ENCODE results near the gene UBE2L3. TPM values are rescaled to one million over a fixed set of nuclear protein-coding genes. Genes with fewer than 3 reads are reported as not detected.
"Not testable (repeated sequence)": the region's sequence is repeated elsewhere in the genome, so short reads cannot be mapped to it uniquely, and the experiment has no call there.

UBE2L3 gene
- total RNA-seq, 1 donor from 2014 or later, result 63.0 TPM

DNA sequence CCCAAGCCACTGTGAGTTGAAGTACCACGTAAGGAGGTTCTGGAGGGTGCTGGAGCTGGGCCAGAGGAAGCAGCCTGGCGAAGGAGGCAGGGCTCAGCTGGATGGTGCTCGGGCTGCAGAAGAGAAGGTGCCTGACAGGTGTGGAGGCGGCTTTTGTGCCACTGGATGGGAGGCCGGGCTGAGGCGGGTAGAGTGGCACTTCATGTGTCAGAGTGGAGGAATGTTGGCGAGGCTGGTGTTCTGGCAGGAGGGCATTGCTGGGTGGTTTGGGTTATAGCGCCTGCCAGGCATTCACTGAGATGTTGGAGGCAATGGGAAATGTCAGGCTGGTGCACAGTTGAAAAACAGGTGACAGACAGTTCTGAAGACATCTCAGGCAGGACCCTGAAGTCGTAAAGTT is 24.2 kb downstream of the UBE2L3 start:
- no peak overlapping the region for H3K4me3 ChIP-seq (ENCODE audit: low read depth, low read length)
- DNase-seq (ENCODE audit: low read depth), result no peak
- no peak for TF ChIP-seq CTCF (IDR thresholded peaks at IDR 0.05; ENCODE audit: insufficient read depth, low read length, poor library complexity, severe bottlenecking)
- peaks cover 1% of the 10 kb centered on the region for H3K36me3 ChIP-seq (ENCODE audit: control insufficient read depth, insufficient read depth, low read length)
- H3K27me3 ChIP-seq (ENCODE audit: control insufficient read depth, insufficient read depth, low read length), result no peaks in the 10 kb centered on the region

DNA sequence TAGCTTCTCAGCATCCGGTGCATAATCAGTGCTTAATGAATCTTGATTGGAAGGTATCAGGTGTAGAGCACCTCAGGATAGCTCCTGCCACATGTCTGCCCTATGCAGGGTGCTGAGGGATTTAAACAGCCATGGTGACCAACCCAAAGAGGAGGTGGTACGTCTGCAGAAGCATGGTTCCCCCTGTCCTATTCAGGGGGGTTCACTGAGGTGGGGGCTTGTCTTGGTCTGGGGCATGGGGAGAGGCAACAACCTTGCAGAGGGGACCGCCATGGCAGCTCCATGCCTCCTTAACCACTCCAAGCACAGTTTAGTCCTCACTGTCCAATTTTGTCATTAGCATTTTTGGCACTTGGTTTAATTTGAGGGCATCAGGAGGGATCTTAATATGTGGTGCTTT is 24.9 kb downstream of the UBE2L3 start:
- Histone ChIP-seq H3K27me3 (ENCODE audit: control insufficient read depth, insufficient read depth, low read length) (no peaks in the 10 kb centered on the region), H3K4me3 (ENCODE audit: low read depth, low read length) (no peak overlapping the region), H3K36me3 (ENCODE audit: control insufficient read depth, insufficient read depth, low read length) (peaks cover under 1% of the 10 kb centered on the region)
- no peak for DNase-seq (ENCODE audit: low read depth)
- no peak for TF ChIP-seq CTCF (IDR thresholded peaks at IDR 0.05; ENCODE audit: insufficient read depth, low read length, poor library complexity, severe bottlenecking)

- Histone ChIP-seq H3K36me3 (ENCODE audit: control insufficient read depth, insufficient read depth, low read length) (no peaks in the 10 kb centered on the region), H3K27me3 (ENCODE audit: control insufficient read depth, insufficient read depth, low read length) (no peaks in the 10 kb centered on the region), H3K4me3 (ENCODE audit: low read depth, low read length) (no peak overlapping the region)
- peak; percentile 32 for TF ChIP-seq CTCF (IDR thresholded peaks at IDR 0.05; ENCODE audit: insufficient read depth, low read length, poor library complexity, severe bottlenecking)
- DNase-seq (ENCODE audit: low read depth), result no peak
These were observed 26.1 kb downstream of the UBE2L3 start for GRCh38 chr22:21593406-21594232.

DNA sequence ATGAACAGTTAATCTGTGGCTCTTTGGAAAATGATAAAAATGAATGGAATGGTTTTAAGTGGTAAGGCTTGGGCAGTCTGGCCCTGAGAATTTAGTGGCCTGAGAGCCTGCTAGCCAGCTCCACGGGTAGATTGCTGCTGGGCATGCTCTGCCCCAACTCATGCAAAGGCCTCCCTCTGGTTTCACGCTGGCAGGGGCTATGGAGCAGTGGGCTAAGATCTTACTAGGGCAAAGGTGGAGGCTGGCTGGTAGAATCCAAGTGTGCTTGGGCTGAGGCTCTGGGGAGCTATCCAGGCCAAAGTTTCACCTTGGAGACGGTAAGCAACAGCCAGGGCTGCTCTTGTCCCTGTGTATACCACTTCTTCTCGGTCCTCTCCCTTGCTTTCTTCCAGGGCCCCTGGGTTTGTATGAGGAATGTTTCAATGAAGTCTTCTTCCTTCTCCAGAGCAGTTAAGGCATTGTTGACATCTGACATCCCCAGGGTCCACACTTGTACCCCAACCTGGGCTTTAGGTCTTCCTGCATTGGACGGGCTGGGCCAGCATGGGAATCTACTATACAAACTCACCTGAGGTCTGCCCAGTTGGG is 27.4 kb downstream of the UBE2L3 start:
- H3K36me3 ChIP-seq (ENCODE audit: control insufficient read depth, insufficient read depth, low read length), result no peaks in the 10 kb centered on the region
- no peak for DNase-seq (ENCODE audit: low read depth)

GRCh38 chr22:21596356-21597135 is 29.0 kb downstream of the UBE2L3 start:
- H3K27me3 ChIP-seq (ENCODE audit: control insufficient read depth, insufficient read depth, low read length); H3K36me3 ChIP-seq (ENCODE audit: control insufficient read depth, insufficient read depth, low read length); DNase-seq (ENCODE audit: low read depth); H3K4me3 ChIP-seq (ENCODE audit: low read depth, low read length): not testable (repeated sequence)

More for the DNA sequence above, 27.4 kb downstream of the UBE2L3 start:
- no peak for TF ChIP-seq CTCF (IDR thresholded peaks at IDR 0.05; ENCODE audit: insufficient read depth, low read length, poor library complexity, severe bottlenecking)
- Histone ChIP-seq H3K4me3 (ENCODE audit: low read depth, low read length) (no peak overlapping the region), H3K27me3 (ENCODE audit: control insufficient read depth, insufficient read depth, low read length) (no peaks in the 10 kb centered on the region)

GRCh38 chr22:21598302-21598701 is 30.8 kb downstream of the UBE2L3 start:
- no peak overlapping the region for H3K4me3 ChIP-seq (ENCODE audit: low read depth, low read length)
- H3K36me3 ChIP-seq (ENCODE audit: control insufficient read depth, insufficient read depth, low read length), result peaks cover 1% of the 10 kb centered on the region
- H3K27me3 ChIP-seq (ENCODE audit: control insufficient read depth, insufficient read depth, low read length), result no peaks in the 10 kb centered on the region
- DNase-seq (ENCODE audit: low read depth), result no peak
- no peak for TF ChIP-seq CTCF (IDR thresholded peaks at IDR 0.05; ENCODE audit: insufficient read depth, low read length, poor library complexity, severe bottlenecking)

Data from kidney epithelial cell (primary cell).